HCT116 (cell line): ENCODE results near the gene EPB41L4A. TPM values are rescaled to one million over a fixed set of nuclear protein-coding genes. Genes with fewer than 3 reads are reported as not detected.

Experiments used
- ATAC-seq: fragments of 200-7000 bp; cut with Tn5 transposase; 2 replicates; pipeline ENCODE4 v1.9.1; 2020; ENCODE audit warnings: mild to moderate bottlenecking, moderate library complexity
- BruUV-seq: library from RNA; stranded (reverse); fragments of 400-500 nt; replicated peaks from 2 replicates; lab custom pipeline; 2021; lab: Mats Ljungman, UMichigan
- CTCF ChIA-PET: fragments of 300-600 bp; sonication (Branson Sonifier 250); formaldehyde crosslinking; loops from one replicate; lab custom pipeline; 2021; ENCODE audit warnings: antibody characterized with exemption; lab: Charles Lee
- POLR2A ChIA-PET: fragments of 300-600, 350-600 bp; sonication (Branson Sonifier 250); formaldehyde crosslinking; loops from one replicate; lab custom pipeline; 2021; ENCODE audit warnings: antibody characterized with exemption; lab: Charles Lee
- RAD21 ChIA-PET, 2 experiments: fragments of 300-600 bp; sonication (Branson Sonifier 250); formaldehyde crosslinking; loops; one replicate each; lab custom pipeline; 2023; ENCODE audit warnings: low total read pairs in 2 of 2; ENCODE audit not compliant: uncharacterized antibody in 2 of 2, unreplicated experiment in 2 of 2, low non-redundant PET in 1 of 2; lab: Charles Lee
- DNase-seq: peaks from one replicate; pipeline ENCODE4 v3.0.0-alpha.2; 2010; ENCODE audit warnings: low read depth, low spot score
- H2AFZ ChIP-seq: fragments of 200-600 bp; shearing (Covaris generic), sonication (generic); 2 replicates; pipeline ENCODE4 v1.6.1; 2017; ENCODE audit warnings: low read depth, mixed run types, mixed read lengths, antibody characterized with exemption, low read length; ENCODE audit not compliant: poor library complexity, severe bottlenecking
- H3K27ac ChIP-seq: 2 replicates; pipeline ENCODE4 v1.5.1; 2012; ENCODE audit warnings: low read depth, low read length
- H3K27me3 ChIP-seq: fragments of 200-600 bp; sonication (generic); 2 replicates; pipeline ENCODE4 v1.6.1; 2016; ENCODE audit warnings: mixed run types, low read length, mixed read lengths; ENCODE audit not compliant: insufficient read depth
- H3K36me3 ChIP-seq, 2 experiments: fragments of 200-500 bp in 1 of 2; fragments of 200-600 bp in 1 of 2; sonication (Bioruptor generic) in 1 of 2; sonication (generic) in 1 of 2; 2 replicates each; pipeline versions ENCODE4 v1.5.1 to v1.6.1; 2014 to 2016; ENCODE audit warnings: low read length in 2 of 2, inconsistent platforms in 1 of 2, mixed read lengths in 1 of 2, mixed run types in 1 of 2; ENCODE audit not compliant: insufficient read depth in 2 of 2, control insufficient read depth in 1 of 2
- H3K4me1 ChIP-seq, 2 experiments: fragments of 200-600 bp in 1 of 2; sonication (generic) in 1 of 2; 2 replicates each; pipeline versions ENCODE4 v1.5.1 to v1.6.1; 2012 to 2017; ENCODE audit warnings: low read length in 2 of 2, inconsistent platforms in 1 of 2, mild to moderate bottlenecking in 1 of 2, mixed read lengths in 1 of 2, mixed run types in 1 of 2, moderate library complexity in 1 of 2; ENCODE audit not compliant: insufficient read depth in 2 of 2, control insufficient read depth in 1 of 2
- H3K4me2 ChIP-seq: fragments of 200-600 bp; sonication (generic); 2 replicates; pipeline ENCODE4 v1.6.1; 2017; ENCODE audit warnings: mixed run types, low read length, mixed read lengths
- H3K4me3 ChIP-seq, 2 experiments: fragments of 200-600 bp in 1 of 2; sonication (generic) in 1 of 2; replicated peaks in 1 of 2; 2 replicates each; pipeline ENCODE4 v1.5.1; 2011 to 2016; ENCODE audit warnings: low read length in 2 of 2, control low read depth in 1 of 2, low read depth in 1 of 2, mild to moderate bottlenecking in 1 of 2, mixed read lengths in 1 of 2, mixed run types in 1 of 2
- H3K79me2 ChIP-seq: fragments of 200-600 bp; sonication (generic); 2 replicates; pipeline ENCODE4 v1.6.1; 2017; ENCODE audit warnings: mild to moderate bottlenecking, mixed run types, low read length, moderate library complexity, mixed read lengths; ENCODE audit not compliant: insufficient read depth
- H3K9ac ChIP-seq: fragments of 200-600 bp; sonication (generic); 2 replicates; pipeline ENCODE4 v1.6.1; 2016; ENCODE audit warnings: low read length, mixed read lengths
- H3K9me2 ChIP-seq: fragments of 200-600 bp; sonication (generic), shearing (Covaris generic); 2 replicates; pipeline ENCODE4 v1.6.1; 2017; ENCODE audit warnings: mixed run types, mild to moderate bottlenecking, moderate library complexity; ENCODE audit not compliant: insufficient read depth
- H3K9me3 ChIP-seq, 2 experiments: fragments of 200-500 bp in 1 of 2; fragments of 200-600 bp in 1 of 2; sonication (Bioruptor generic) in 1 of 2; sonication (generic) in 1 of 2; 2 replicates each; pipeline ENCODE4 v1.6.1; 2014 to 2017; ENCODE audit warnings: low read length in 2 of 2, mixed read lengths in 2 of 2, inconsistent platforms in 1 of 2, low read depth in 1 of 2, mild to moderate bottlenecking in 1 of 2, mixed run types in 1 of 2, moderate library complexity in 1 of 2; ENCODE audit not compliant: control insufficient read depth in 1 of 2, insufficient read depth in 1 of 2
- H4K20me1 ChIP-seq: fragments of 200-600 bp; sonication (generic), shearing (Covaris generic); 2 replicates; pipeline ENCODE4 v1.6.1; 2017; ENCODE audit warnings: mixed run types, mild to moderate bottlenecking, moderate library complexity; ENCODE audit not compliant: insufficient read depth
- ATF3 ChIP-seq: IDR thresholded peaks from 2 replicates; pipeline ENCODE4 v1.6.1; 2012
- CBX3 ChIP-seq: IDR thresholded peaks from 2 replicates; pipeline ENCODE4 v1.6.1; 2012; ENCODE audit warnings: low read depth
- CEBPB ChIP-seq: IDR thresholded peaks from 2 replicates; pipeline ENCODE4 v1.6.1; 2012; ENCODE audit warnings: low read depth
- EGR1 ChIP-seq: IDR thresholded peaks from 2 replicates; pipeline ENCODE4 v1.6.1; 2012; ENCODE audit warnings: low read depth
- ELF1 ChIP-seq: IDR thresholded peaks from 2 replicates; pipeline ENCODE4 v1.6.1; 2012; ENCODE audit warnings: low read depth, borderline replicate concordance
- EZH2 ChIP-seq: fragments of 200-600 bp; sonication (generic); IDR thresholded peaks from 2 replicates; pipeline ENCODE4 v1.6.1; 2017; ENCODE audit warnings: antibody characterized with exemption, mixed run types
- FOSL1 ChIP-seq: IDR thresholded peaks from 2 replicates; pipeline ENCODE4 v1.6.1; 2012; ENCODE audit warnings: low read depth
- JUND ChIP-seq: IDR thresholded peaks from 2 replicates; pipeline ENCODE4 v1.6.1; 2012
- MAX ChIP-seq: IDR thresholded peaks from 2 replicates; pipeline ENCODE4 v1.6.1; 2012
- POLR2A ChIP-seq: IDR thresholded peaks from 2 replicates; pipeline ENCODE4 v1.7.0; 2011; ENCODE audit warnings: borderline replicate concordance; ENCODE audit not compliant: insufficient read depth, insufficient read length; ENCODE audit errors: extremely low read depth
- RAD21 ChIP-seq: IDR thresholded peaks from 2 replicates; pipeline ENCODE4 v1.6.1; 2012; ENCODE audit warnings: low read depth, mild to moderate bottlenecking
- SP1 ChIP-seq: IDR thresholded peaks from 2 replicates; pipeline ENCODE4 v1.6.1; 2012; ENCODE audit warnings: low read depth
- TCF7L2 ChIP-seq: IDR thresholded peaks from 2 replicates; pipeline ENCODE4 v1.7.0; 2011; ENCODE audit warnings: borderline replicate concordance, inconsistent platforms; ENCODE audit not compliant: insufficient read depth, insufficient read length; ENCODE audit errors: extremely low read depth
- ZFX ChIP-seq: fragments of 450-650 bp; IDR thresholded peaks from 2 replicates; pipeline ENCODE4 v1.6.1; 2017
- intact Hi-C: fragments of 100-400 bp; cut with micrococcal nuclease; formaldehyde crosslinking; loops from 2 replicates; pipeline ENCODE4 v1.10.0; 2022
- total RNA-seq: library from RNA; stranded (reverse); gene quantifications from one replicate; pipeline ENCODE4 v1.2.1, GENCODE V29; 2021; ENCODE audit not compliant: unreplicated experiment
- TF ChIP-seq, protein P1 (sequence below), 3 experiments: fragments of 200-600 bp in 1 of 3; sonication (generic) in 1 of 3; IDR thresholded peaks in 2 of 3; conservative IDR thresholded peaks in 1 of 3; 2 replicates each; pipeline ENCODE4 v1.5.1; 2012 to 2017; ENCODE audit warnings: low read depth in 2 of 3, low read length in 2 of 3, antibody characterized with exemption in 1 of 3, borderline replicate concordance in 1 of 3, control low read depth in 1 of 3, mild to moderate bottlenecking in 1 of 3, mixed read lengths in 1 of 3, mixed run types in 1 of 3, moderate library complexity in 1 of 3; ENCODE audit not compliant: insufficient read depth in 1 of 3

Gene EPB41L4A
- total RNA-seq, 1 experiment from 2014 or later = 2.8 TPM

DNA sequence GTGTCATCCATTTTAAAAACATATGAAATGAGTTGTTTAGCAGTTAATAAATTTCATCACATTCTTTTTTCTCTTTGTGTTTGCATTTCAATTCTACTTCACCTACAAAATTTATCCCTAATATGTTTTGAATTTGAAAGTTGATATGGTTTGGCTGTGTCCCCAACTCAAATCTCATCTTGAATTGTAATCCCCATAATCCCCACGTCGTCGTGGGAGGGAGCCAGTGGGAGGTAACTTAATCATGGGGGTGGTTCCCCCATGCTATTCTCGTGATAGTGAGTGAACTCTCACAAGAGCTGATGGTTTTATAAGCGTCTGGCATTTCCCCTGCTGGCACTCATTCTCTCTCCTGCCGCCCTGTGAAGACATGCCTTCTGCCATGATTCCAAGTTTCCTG lies 200.1 kb downstream of the EPB41L4A start:
- Histone ChIP-seq H3K9ac (no peak overlapping the region), H3K4me3 (no peak overlapping the region), H3K4me1 (no peaks in the 10 kb centered on the region), H4K20me1 (no peaks in the 10 kb centered on the region), H3K9me2 (no peaks in the 10 kb centered on the region), H3K27ac (no peak overlapping the region), H2AFZ (no peak overlapping the region), H3K79me2 (no peaks in the 10 kb centered on the region), H3K4me2 (no peak overlapping the region), H3K9me3 (no peaks in the 10 kb centered on the region), H3K27me3 (no peaks in the 10 kb centered on the region), H3K36me3 (no peaks in the 10 kb centered on the region)
- ChIA-PET RAD21 (no interaction called here), CTCF (no interaction called here), POLR2A (no interaction called here)
- intact Hi-C loops = loop anchor here (10.0 kb wide), 1 partner anchor 306 kb away; no protein-coding TSS in a partner anchor
- ATAC-seq = no peak
- no peak for DNase-seq
- TF ChIP-seq SP1 (no peak), JUND (no peak), ZFX (no peak), MAX (no peak), CBX3 (no peak), POLR2A (no peak), FOSL1 (no peak), CEBPB (no peak), TCF7L2 (no peak), RAD21 (no peak), EGR1 (no peak), EZH2 (no peak), ATF3 (no peak), ELF1 (no peak)
- TF ChIP-seq, protein P1, sequence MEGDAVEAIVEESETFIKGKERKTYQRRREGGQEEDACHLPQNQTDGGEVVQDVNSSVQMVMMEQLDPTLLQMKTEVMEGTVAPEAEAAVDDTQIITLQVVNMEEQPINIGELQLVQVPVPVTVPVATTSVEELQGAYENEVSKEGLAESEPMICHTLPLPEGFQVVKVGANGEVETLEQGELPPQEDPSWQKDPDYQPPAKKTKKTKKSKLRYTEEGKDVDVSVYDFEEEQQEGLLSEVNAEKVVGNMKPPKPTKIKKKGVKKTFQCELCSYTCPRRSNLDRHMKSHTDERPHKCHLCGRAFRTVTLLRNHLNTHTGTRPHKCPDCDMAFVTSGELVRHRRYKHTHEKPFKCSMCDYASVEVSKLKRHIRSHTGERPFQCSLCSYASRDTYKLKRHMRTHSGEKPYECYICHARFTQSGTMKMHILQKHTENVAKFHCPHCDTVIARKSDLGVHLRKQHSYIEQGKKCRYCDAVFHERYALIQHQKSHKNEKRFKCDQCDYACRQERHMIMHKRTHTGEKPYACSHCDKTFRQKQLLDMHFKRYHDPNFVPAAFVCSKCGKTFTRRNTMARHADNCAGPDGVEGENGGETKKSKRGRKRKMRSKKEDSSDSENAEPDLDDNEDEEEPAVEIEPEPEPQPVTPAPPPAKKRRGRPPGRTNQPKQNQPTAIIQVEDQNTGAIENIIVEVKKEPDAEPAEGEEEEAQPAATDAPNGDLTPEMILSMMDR (IDR thresholded peaks at IDR 0.05 in 2 of 3, conservative IDR thresholded peaks at IDR 0.05 in 1 of 3; ENCODE audit: borderline replicate concordance in 1 of 3, insufficient read depth in 1 of 3, low read depth in 2 of 3, low read length in 2 of 3) = no peak
- no TSS peak for BruUV-seq
